ENCODE results near the gene COG7.

COG7 gene

DNA sequence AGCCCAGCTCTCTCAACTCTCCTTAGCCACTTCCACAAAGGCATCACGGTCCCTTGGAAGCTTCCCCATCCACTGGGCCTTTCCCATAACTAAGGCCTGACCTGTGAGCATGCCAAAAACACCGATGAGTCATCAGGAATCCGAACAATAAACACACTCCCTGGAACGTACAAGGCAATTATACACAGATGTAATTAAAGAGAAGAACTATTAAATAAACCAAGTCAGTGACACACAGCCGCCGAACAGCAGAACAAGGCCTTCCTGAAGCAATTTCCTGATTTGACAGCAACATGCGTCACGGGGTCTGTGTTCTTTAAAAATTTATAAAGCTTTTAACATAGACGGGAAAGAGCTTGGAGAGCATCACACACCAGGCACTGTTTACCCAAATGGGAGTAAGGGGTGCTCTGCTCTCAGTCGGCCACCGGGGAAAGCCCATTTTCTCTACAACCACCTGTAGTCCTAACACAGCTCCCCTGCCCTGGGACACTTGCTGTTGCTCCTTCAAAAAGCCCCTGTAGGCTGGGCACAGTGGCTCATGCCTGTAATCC, 29.4 kb downstream of the COG7 start:
- Histone ChIP-seq H3K4me3 (ENCODE audit: low read length) (no peak overlapping the region), H3K27ac (ENCODE audit: low read length) (no peak overlapping the region), H3K4me1 (ENCODE audit: low read length) (no peaks in the 10 kb centered on the region), H2AFZ (ENCODE audit: low read depth, low read length) (no peak overlapping the region), H3K36me3 (replicated peaks; ENCODE audit: low read depth, low read length) (peaks cover 4% of the 10 kb centered on the region), H3K27me3 (ENCODE audit: low read depth, low read length) (no peaks in the 10 kb centered on the region), H3K9ac (ENCODE audit: low read length) (no peak overlapping the region), H4K20me1 (ENCODE audit: insufficient read depth, low read length) (no peaks in the 10 kb centered on the region), H3K79me2 (ENCODE audit: low read length) (no peaks in the 10 kb centered on the region), H3K9me3 (ENCODE audit: insufficient read depth, low read length) (no peaks in the 10 kb centered on the region), H3K4me2 (ENCODE audit: low read length) (no peak overlapping the region)
- TF ChIP-seq, protein P1, sequence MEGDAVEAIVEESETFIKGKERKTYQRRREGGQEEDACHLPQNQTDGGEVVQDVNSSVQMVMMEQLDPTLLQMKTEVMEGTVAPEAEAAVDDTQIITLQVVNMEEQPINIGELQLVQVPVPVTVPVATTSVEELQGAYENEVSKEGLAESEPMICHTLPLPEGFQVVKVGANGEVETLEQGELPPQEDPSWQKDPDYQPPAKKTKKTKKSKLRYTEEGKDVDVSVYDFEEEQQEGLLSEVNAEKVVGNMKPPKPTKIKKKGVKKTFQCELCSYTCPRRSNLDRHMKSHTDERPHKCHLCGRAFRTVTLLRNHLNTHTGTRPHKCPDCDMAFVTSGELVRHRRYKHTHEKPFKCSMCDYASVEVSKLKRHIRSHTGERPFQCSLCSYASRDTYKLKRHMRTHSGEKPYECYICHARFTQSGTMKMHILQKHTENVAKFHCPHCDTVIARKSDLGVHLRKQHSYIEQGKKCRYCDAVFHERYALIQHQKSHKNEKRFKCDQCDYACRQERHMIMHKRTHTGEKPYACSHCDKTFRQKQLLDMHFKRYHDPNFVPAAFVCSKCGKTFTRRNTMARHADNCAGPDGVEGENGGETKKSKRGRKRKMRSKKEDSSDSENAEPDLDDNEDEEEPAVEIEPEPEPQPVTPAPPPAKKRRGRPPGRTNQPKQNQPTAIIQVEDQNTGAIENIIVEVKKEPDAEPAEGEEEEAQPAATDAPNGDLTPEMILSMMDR (IDR thresholded peaks at IDR 0.05; ENCODE audit: low read depth, low read length) = no peak
- no peak for TF ChIP-seq EZH2phosphoT487 (IDR thresholded peaks at IDR 0.05; ENCODE audit: low read depth)

DNA sequence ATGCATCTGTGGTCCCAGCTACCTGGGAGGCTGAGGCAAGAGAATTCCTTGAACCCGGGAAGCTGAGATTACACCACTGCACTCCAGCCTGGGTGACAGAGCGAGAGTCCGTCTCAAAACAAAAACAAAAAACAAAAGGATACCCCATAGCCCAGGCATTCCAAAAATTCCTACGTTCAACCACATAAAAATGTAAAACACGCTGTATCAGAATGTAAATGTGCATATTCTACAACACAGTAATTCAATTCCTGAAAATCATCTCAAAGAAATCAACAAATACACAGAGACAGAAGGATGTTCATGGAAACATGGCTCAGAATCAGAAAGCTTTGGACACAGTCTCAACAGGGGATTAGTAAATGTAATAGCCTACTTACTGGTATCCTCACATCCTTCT, 33.0 kb downstream of the COG7 start:
- no peak overlapping the region for H3K4me3 ChIP-seq (ENCODE audit: low read length)
- no peaks in the 10 kb centered on the region for H4K20me1 ChIP-seq (ENCODE audit: insufficient read depth, low read length)
- no peak overlapping the region for H2AFZ ChIP-seq (ENCODE audit: low read depth, low read length)
- no peaks in the 10 kb centered on the region for H3K36me3 ChIP-seq (replicated peaks; ENCODE audit: low read depth, low read length)
- H3K9ac ChIP-seq (ENCODE audit: low read length) = no peak overlapping the region
- no peak overlapping the region for H3K4me2 ChIP-seq (ENCODE audit: low read length)
- H3K27me3 ChIP-seq (ENCODE audit: low read depth, low read length) = no peaks in the 10 kb centered on the region
- H3K79me2 ChIP-seq (ENCODE audit: low read length) = no peaks in the 10 kb centered on the region
- H3K27ac ChIP-seq (ENCODE audit: low read length) = no peak overlapping the region
- TF ChIP-seq EZH2phosphoT487 (IDR thresholded peaks at IDR 0.05; ENCODE audit: low read depth) = no peak
- TF ChIP-seq, protein P1 (IDR thresholded peaks at IDR 0.05; ENCODE audit: low read depth, low read length) = no peak
- no peaks in the 10 kb centered on the region for H3K9me3 ChIP-seq (ENCODE audit: insufficient read depth, low read length)
- H3K4me1 ChIP-seq (ENCODE audit: low read length) = no peaks in the 10 kb centered on the region

DNA sequence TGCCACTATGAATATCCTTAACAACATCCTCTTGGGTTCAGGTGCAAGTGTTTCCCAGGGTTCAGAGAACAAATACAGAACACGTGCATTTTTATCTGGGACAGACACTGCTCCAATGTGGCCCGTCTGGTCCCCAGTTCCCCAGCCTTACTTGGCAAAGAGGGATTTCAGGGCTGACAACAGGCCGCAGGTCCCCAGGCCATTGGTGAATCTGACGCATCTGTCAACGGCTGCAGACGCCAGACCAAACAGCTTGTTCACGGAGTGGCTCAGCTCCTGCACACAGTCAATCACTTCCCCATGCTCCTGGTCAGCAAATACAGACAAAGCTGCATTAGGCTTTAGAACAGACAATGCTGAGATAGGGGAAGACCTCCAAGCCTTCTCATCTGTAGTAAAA, 36.2 kb downstream of the COG7 start:
- Histone ChIP-seq H3K4me2 (ENCODE audit: low read length) (no peak overlapping the region), H3K79me2 (ENCODE audit: low read length) (no peaks in the 10 kb centered on the region), H3K4me3 (ENCODE audit: low read length) (no peak overlapping the region), H3K27ac (ENCODE audit: low read length) (no peak overlapping the region), H3K27me3 (ENCODE audit: low read depth, low read length) (no peaks in the 10 kb centered on the region), H3K9ac (ENCODE audit: low read length) (no peak overlapping the region), H3K4me1 (ENCODE audit: low read length) (no peaks in the 10 kb centered on the region), H3K9me3 (ENCODE audit: insufficient read depth, low read length) (no peaks in the 10 kb centered on the region), H3K36me3 (replicated peaks; ENCODE audit: low read depth, low read length) (peaks cover 4% of the 10 kb centered on the region), H4K20me1 (ENCODE audit: insufficient read depth, low read length) (no peaks in the 10 kb centered on the region), H2AFZ (ENCODE audit: low read depth, low read length) (no peak overlapping the region)
- no peak for TF ChIP-seq EZH2phosphoT487 (IDR thresholded peaks at IDR 0.05; ENCODE audit: low read depth)
- TF ChIP-seq, protein P1 (IDR thresholded peaks at IDR 0.05; ENCODE audit: low read depth, low read length) = no peak

DNA sequence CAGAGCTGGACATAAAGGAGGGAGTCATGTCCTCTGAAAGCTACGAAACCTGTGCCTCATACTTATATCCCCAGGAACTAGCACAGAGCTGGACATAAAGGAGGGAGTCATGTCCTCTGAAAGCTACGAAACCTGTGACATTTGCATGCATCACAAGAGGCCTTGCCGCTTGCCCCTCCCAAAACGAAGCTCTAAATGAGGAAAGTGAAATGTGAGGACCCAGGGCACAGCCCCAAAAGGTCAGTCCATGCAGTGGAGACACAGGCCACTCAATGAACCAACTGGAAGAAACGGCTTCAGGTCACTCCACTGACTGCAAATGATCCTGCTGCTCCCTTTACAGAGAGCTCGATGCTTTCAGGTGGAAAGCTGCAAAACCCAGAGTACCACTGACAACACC, 38.3 kb downstream of the COG7 start:
- H3K79me2 ChIP-seq (ENCODE audit: low read length) = no peaks in the 10 kb centered on the region
- H3K36me3 ChIP-seq (replicated peaks; ENCODE audit: low read depth, low read length) = peaks cover 4% of the 10 kb centered on the region
- no peak overlapping the region for H3K4me2 ChIP-seq (ENCODE audit: low read length)
- H3K9me3 ChIP-seq (ENCODE audit: insufficient read depth, low read length) = no peaks in the 10 kb centered on the region
- H4K20me1 ChIP-seq (ENCODE audit: insufficient read depth, low read length) = no peaks in the 10 kb centered on the region
- TF ChIP-seq, protein P1 (IDR thresholded peaks at IDR 0.05; ENCODE audit: low read depth, low read length) = no peak
- no peak for TF ChIP-seq EZH2phosphoT487 (IDR thresholded peaks at IDR 0.05; ENCODE audit: low read depth)
- H3K27me3 ChIP-seq (ENCODE audit: low read depth, low read length) = no peaks in the 10 kb centered on the region
- no peak overlapping the region for H3K27ac ChIP-seq (ENCODE audit: low read length)
- H3K4me1 ChIP-seq (ENCODE audit: low read length) = no peaks in the 10 kb centered on the region
- H2AFZ ChIP-seq (ENCODE audit: low read depth, low read length) = no peak overlapping the region
- no peak overlapping the region for H3K9ac ChIP-seq (ENCODE audit: low read length)
- H3K4me3 ChIP-seq (ENCODE audit: low read length) = no peak overlapping the region
